Activated naive CD8-positive, alpha-beta T cell treated with anti-CD3 and anti-CD28 coated beads, Interleukin-2, amount 10 ng/mL, durations not matched to agents 7 days and 5 days (primary cell): ENCODE results near the gene MRPS22. TPM values are rescaled to one million over a fixed set of nuclear protein-coding genes. Genes with fewer than 3 reads are reported as not detected.
"Not testable (repeated sequence)": the region's sequence is repeated elsewhere in the genome, so short reads cannot be mapped to it uniquely, and the experiment has no call there.

Source experiments
- ATAC-seq: fragments of 150-1000 bp; cut with Tn5 transposase; one replicate; pipeline ENCODE4 v1.10.0; 2021; ENCODE audit warnings: low read depth, moderate library complexity
- POLR2A ChIA-PET: fragments of 350-600 bp; sonication (Branson Sonifier 250); formaldehyde crosslinking; loops from one replicate; lab custom pipeline; 2021; ENCODE audit warnings: antibody characterized with exemption; lab: Charles Lee
- DNase-seq: peaks from one replicate; pipeline ENCODE4 v3.0.0; 2021
- H3K27ac Mint-ChIP-seq: one replicate; pipeline ENCODE4 v1.8.0; 2022; ENCODE audit warnings: mild to moderate bottlenecking, mixed read lengths
- H3K27me3 Mint-ChIP-seq: one replicate; pipeline ENCODE4 v1.8.0; 2022; ENCODE audit warnings: mild to moderate bottlenecking, moderate library complexity, mixed read lengths
- H3K36me3 Mint-ChIP-seq: one replicate; pipeline ENCODE4 v1.8.0; 2021; ENCODE audit warnings: mild to moderate bottlenecking, mixed read lengths
- H3K4me1 Mint-ChIP-seq: one replicate; pipeline ENCODE4 v1.8.0; 2021; ENCODE audit warnings: mixed read lengths
- H3K4me3 Mint-ChIP-seq: one replicate; pipeline ENCODE4 v1.8.0; 2022; ENCODE audit warnings: mild to moderate bottlenecking, moderate library complexity, mixed read lengths
- H3K9me3 Mint-ChIP-seq: one replicate; pipeline ENCODE4 v1.8.0; 2021; ENCODE audit warnings: mixed read lengths
- total RNA-seq, 2 experiments: library from RNA; stranded (reverse); gene quantifications; one replicate each; pipeline ENCODE4 v1.2.3, GENCODE V29; 2021

Gene MRPS22
- total RNA-seq, 2 experiments from 2014 or later, result 38.2 to 39.3 TPM

- Mint-ChIP-seq H3K4me1 (peaks cover 7% of the 10 kb centered on the region), H3K27me3 (no peaks in the 10 kb centered on the region), H3K9me3 (peaks cover 1% of the 10 kb centered on the region), H3K27ac (no peak overlapping the region), H3K4me3 (no peak overlapping the region), H3K36me3 (no peaks in the 10 kb centered on the region)
- ATAC-seq, result no peak
- DNase-seq, result no peak
- POLR2A ChIA-PET, result no interaction called here
Measured at GRCh38 chr3:139396707-139397106, 52.9 kb downstream of the MRPS22 start.

DNA sequence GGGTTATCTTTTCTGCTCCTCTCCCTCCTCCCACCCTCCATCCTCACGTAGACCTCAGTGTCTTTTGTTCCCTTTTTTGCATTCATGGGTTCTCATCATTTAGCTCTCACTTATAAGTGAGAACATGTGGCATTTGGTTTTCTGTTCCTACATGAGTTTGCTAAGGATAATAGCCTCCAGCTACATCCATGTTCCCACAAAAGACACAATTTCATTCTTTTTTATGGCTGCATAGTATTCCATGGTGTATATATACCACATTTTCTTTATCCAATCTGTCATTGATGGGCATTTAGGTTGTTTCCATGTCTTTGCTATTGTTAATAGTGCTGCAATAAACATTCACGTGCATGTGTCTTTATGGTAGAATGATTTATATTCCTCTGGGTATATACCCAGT, 57.3 kb downstream of the MRPS22 start:
- H3K36me3 Mint-ChIP-seq, H3K27me3 Mint-ChIP-seq, H3K4me3 Mint-ChIP-seq, POLR2A ChIA-PET, DNase-seq, H3K4me1 Mint-ChIP-seq, H3K27ac Mint-ChIP-seq, ATAC-seq: not testable (repeated sequence)
- peaks cover 12% of the 10 kb centered on the region for H3K9me3 Mint-ChIP-seq

Other genes starting within 250 kb of the MRPS22 start
- gene COPB2, start 45.6 kb downstream of the MRPS22 start, total RNA-seq, result 10 to 100 TPM; 83.0 to 86.9 TPM
- not detected for gene RBP2, start 132.5 kb downstream of the MRPS22 start, total RNA-seq
- gene RBP1, start 195.7 kb downstream of the MRPS22 start, total RNA-seq, result not detected